HUES48 (cell line): ENCODE measurements around the gene PPFIBP2.

ENCODE experiments used
- H3K27ac ChIP-seq: one replicate; pipeline ENCODE4 v1.7.0; 2013; ENCODE audit warnings: low read depth, low read length, inconsistent platforms
- H3K27me3 ChIP-seq: 2 replicates; pipeline ENCODE4 v1.6.1; 2013; ENCODE audit warnings: mild to moderate bottlenecking, low read length; ENCODE audit not compliant: control insufficient read depth, insufficient read depth
- H3K36me3 ChIP-seq: 2 replicates; pipeline ENCODE4 v1.6.1; 2013; ENCODE audit warnings: low read length; ENCODE audit not compliant: control insufficient read depth, insufficient read depth
- H3K4me1 ChIP-seq: 2 replicates; pipeline ENCODE4 v1.6.1; 2013; ENCODE audit warnings: mild to moderate bottlenecking, low read length; ENCODE audit not compliant: control insufficient read depth, insufficient read depth
- H3K4me3 ChIP-seq: 2 replicates; pipeline ENCODE4 v1.5.1; 2013; ENCODE audit warnings: mild to moderate bottlenecking, low read depth, low read length
- H3K9ac ChIP-seq: 2 replicates; pipeline ENCODE4 v1.6.1; 2013; ENCODE audit warnings: mild to moderate bottlenecking, low read depth, low read length, moderate library complexity
- H3K9me3 ChIP-seq: 2 replicates; pipeline ENCODE4 v1.6.1; 2013; ENCODE audit warnings: low read length; ENCODE audit not compliant: control insufficient read depth, insufficient read depth

The PPFIBP2 gene

GRCh38 chr11:7499081-7499480 is 14.7 kb upstream of the PPFIBP2 start:
- Histone ChIP-seq H3K9ac (no peak overlapping the region), H3K36me3 (no peaks in the 10 kb centered on the region), H3K27me3 (no peaks in the 10 kb centered on the region), H3K4me1 (peaks cover 9% of the 10 kb centered on the region), H3K27ac (peak overlapping the region; percentile 2), H3K9me3 (no peaks in the 10 kb centered on the region), H3K4me3 (no peak overlapping the region)

DNA sequence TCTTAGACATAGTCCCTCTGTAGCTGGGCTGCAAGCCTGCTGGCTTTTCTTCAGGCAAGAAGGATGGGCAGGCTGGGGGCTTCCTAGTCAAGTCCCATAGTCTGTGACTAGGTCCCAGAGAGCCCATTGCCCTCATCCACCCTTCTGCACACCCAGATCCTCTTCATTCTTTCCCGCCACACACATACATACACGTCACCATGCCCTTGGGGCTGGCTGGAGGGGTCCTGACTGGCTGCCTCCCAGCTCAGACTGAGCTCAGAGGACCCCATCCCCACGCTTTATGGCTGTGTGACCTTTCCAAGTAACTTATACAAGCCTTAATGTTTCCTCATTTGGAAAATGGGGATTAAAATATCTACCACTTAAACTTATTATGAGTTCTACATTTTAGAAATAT is 13.5 kb upstream of the PPFIBP2 start:
- H3K27ac ChIP-seq = no peak overlapping the region
- no peak overlapping the region for H3K4me3 ChIP-seq
- no peaks in the 10 kb centered on the region for H3K36me3 ChIP-seq
- H3K9me3 ChIP-seq = no peaks in the 10 kb centered on the region
- H3K9ac ChIP-seq = no peak overlapping the region
- no peaks in the 10 kb centered on the region for H3K27me3 ChIP-seq
- peaks cover 9% of the 10 kb centered on the region for H3K4me1 ChIP-seq

DNA sequence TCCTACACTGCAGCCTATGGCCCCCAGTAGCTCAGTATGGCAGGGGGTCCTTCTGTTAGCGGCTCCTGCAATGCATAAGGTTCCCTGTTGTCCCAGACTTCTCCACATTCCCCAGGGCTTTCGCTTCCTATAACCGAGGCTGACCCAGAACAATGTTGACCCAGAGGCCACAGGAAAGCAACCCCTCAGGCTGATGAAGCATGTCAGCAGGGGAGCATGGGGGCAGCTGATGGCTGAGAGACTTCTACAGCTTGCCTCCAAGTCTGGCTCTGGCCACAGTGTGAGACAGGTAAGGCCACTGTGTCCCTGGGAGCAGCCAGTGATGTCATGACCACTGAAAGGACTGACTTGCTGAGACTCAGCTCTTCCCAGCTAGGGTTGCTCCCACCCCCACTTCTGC is 12.5 kb upstream of the PPFIBP2 start:
- Histone ChIP-seq H3K36me3 (no peaks in the 10 kb centered on the region), H3K9ac (no peak overlapping the region)

DNA sequence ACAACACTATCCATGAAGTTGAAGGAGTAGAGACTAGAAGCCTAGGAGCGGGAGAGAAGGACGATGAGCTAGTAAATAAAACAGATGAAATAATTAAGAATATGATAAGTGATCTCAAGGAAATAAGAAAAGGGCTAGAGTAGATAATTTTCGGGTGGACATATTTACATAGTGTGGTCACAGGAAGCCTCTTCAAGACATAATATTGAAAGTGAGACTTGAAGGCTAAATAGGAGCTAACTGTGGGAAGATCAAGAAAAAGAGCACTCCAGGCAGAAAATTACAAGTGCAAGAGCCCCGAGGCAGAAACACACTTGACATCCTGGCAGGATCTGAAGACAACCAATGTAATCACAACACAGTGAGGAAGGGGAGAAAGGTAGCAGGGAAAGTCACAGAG is 11.9 kb upstream of the PPFIBP2 start:
- H3K4me1 ChIP-seq = peaks cover 9% of the 10 kb centered on the region
- H3K27me3 ChIP-seq = no peaks in the 10 kb centered on the region
- no peak overlapping the region for H3K27ac ChIP-seq
- H3K36me3 ChIP-seq = no peaks in the 10 kb centered on the region
- H3K4me3 ChIP-seq = no peak overlapping the region
- no peaks in the 10 kb centered on the region for H3K9me3 ChIP-seq
- no peak overlapping the region for H3K9ac ChIP-seq

More for the DNA sequence above, 12.5 kb upstream of the PPFIBP2 start:
- H3K9me3 ChIP-seq = no peaks in the 10 kb centered on the region
- no peaks in the 10 kb centered on the region for H3K27me3 ChIP-seq
- H3K27ac ChIP-seq = no peak overlapping the region
- H3K4me3 ChIP-seq = no peak overlapping the region
- H3K4me1 ChIP-seq = peaks cover 9% of the 10 kb centered on the region

DNA sequence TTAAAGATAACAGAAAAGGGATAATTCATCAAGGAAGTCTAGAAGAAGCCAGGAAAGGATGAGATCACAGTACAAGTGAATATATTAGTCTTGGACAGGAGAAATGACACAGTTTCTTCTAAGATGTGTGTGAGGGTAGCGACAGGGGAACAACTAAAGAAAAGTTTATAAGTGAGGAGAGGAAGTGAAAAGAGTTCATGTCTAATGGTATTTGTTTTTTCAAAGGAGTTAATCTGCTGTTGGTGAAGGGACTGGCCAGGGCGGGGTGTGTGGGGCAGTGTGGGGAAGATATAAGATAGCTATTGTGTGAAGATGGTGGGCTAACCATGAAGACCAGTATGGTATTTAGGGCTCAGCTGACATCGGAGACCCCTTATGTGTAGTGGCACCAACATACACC is 7.6 kb upstream of the PPFIBP2 start:
- H3K9ac ChIP-seq = no peak overlapping the region
- no peak overlapping the region for H3K27ac ChIP-seq
- H3K9me3 ChIP-seq = no peaks in the 10 kb centered on the region
- H3K27me3 ChIP-seq = no peaks in the 10 kb centered on the region
- H3K4me3 ChIP-seq = no peak overlapping the region
- H3K4me1 ChIP-seq = no peaks in the 10 kb centered on the region; the same call in 1 of the 2 replicates
- no peaks in the 10 kb centered on the region for H3K36me3 ChIP-seq

DNA sequence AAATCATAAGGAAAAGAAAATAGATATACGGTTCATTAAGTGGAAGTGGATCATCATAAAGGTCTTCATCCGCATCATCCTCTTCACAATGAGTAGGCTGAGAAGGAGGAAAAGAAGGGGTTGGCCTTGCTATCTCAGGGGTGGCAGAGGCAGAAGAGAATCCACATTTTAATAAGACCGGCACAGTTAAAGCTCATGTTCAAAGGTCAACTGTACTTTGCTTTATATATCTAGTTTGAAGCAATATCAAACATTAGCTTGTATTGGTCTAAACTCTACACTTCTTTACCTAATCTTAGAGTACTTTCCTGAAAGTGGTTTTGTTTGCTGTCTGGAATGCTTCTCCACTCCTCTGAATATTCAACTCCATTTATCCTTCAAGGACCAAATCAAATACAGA is 5.7 kb upstream of the PPFIBP2 start:
- Histone ChIP-seq H3K9ac (no peak overlapping the region), H3K4me3 (no peak overlapping the region), H3K9me3 (no peaks in the 10 kb centered on the region), H3K27me3 (no peaks in the 10 kb centered on the region), H3K36me3 (no peaks in the 10 kb centered on the region), H3K4me1 (peaks cover 9% of the 10 kb centered on the region), H3K27ac (no peak overlapping the region)

DNA sequence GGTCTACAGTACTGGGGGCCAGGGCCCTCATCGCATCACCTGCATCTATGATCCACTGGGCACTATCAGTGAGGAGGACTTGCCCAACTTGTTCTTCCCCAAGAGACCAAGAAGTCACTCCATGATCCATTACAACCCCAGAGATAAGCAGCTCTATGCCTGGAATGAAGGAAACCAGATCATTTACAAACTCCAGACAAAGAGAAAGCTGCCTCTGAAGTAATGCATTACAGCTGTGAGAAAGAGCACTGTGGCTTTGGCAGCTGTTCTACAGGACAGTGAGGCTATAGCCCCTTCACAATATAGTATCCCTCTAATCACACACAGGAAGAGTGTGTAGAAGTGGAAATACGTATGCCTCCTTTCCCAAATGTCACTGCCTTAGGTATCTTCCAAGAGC is 3.8 kb upstream of the PPFIBP2 start:
- Histone ChIP-seq H3K27me3 (peaks cover 10% of the 10 kb centered on the region), H3K4me3 (no peak overlapping the region)

GRCh38 chr11:7511401-7511800 is 2.4 kb upstream of the PPFIBP2 start:
- H3K9ac ChIP-seq = no peak overlapping the region

More for the DNA sequence above, 3.8 kb upstream of the PPFIBP2 start:
- H3K9me3 ChIP-seq = no peaks in the 10 kb centered on the region
- peaks cover 9% of the 10 kb centered on the region for H3K4me1 ChIP-seq
- H3K36me3 ChIP-seq = no peaks in the 10 kb centered on the region
- no peak overlapping the region for H3K27ac ChIP-seq
- no peak overlapping the region for H3K9ac ChIP-seq

DNA sequence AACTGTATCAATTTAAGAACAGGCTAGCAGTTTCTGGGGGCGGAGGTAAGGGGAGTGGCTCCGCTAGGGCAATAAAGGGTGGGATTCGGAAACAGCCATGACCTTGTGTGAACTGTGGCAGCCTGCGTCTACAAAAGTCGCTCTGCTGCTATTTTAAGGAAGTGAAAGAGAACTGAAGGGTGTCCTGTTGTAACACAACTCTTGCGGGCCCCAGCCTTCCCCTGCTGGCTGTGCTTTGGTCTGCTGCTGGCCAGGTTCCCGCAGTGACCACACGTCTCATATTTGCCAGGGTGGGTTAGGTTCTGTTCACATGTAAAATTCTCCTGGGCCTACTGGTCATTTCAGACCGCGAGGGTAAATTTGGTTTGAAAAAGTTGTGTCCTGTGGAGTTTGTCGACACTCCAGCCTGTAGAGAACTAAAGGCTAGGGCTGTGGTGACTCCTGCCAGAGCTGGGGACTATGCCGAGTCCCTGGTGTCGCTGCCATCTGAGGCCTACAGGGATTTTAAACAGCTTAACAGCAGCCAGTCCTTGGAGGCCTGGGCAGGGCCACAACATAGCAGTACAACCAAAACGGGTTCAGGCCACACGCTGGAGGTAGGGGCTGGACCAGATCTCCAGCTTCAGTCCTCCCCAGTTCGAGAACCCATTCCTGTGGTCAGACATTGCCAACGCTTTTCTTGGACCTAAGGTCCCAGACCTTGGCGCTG is 1.1 kb upstream of the PPFIBP2 start:
- Histone ChIP-seq H3K9me3 (no peaks in the 10 kb centered on the region), H3K9ac (no peak overlapping the region), H3K4me3 (peak overlapping the region; percentile 80), H3K36me3 (no peaks in the 10 kb centered on the region), H3K27ac (no peak overlapping the region), H3K4me1 (peaks cover 16% of the 10 kb centered on the region), H3K27me3 (peaks cover 22% of the 10 kb centered on the region)

More at GRCh38 chr11:7511401-7511800, 2.4 kb upstream of the PPFIBP2 start:
- Histone ChIP-seq H3K36me3 (no peaks in the 10 kb centered on the region), H3K9me3 (no peaks in the 10 kb centered on the region), H3K27me3 (peaks cover 22% of the 10 kb centered on the region), H3K27ac (no peak overlapping the region), H3K4me1 (peaks cover 16% of the 10 kb centered on the region), H3K4me3 (no peak overlapping the region)

DNA sequence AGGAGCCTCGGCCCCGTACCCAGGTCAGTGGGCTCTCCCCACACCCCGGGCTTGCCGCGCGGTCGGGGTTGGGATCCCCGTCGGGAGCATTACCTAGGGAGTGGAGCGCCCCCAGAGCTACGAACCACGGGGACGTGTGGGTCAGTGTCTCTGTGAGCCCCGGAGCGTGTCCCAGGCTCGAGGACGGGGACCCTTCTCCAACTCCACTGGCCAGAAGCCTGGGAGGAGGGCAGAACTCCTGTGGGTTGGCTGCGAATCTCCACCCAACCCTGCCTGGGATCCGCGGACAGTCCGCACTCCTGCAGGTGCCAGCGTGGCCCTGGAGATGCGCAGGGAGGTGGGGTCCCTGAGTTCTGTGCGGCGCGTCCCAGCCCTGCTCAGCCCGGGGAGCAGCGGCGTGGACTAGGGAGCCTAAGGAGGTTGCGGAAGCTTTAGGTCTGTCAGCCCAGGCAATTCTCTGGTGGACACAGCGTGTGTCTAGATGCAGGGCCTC is 346 bp downstream of the PPFIBP2 start:
- Histone ChIP-seq H3K9ac (no peak overlapping the region), H3K9me3 (no peaks in the 10 kb centered on the region), H3K27ac (no peak overlapping the region), H3K4me3 (peak overlapping the region; percentile 80), H3K36me3 (no peaks in the 10 kb centered on the region), H3K4me1 (peaks cover 16% of the 10 kb centered on the region), H3K27me3 (peaks cover 22% of the 10 kb centered on the region)

GRCh38 chr11:7515447-7515886 is 1.7 kb downstream of the PPFIBP2 start:
- Histone ChIP-seq H3K27ac (no peak overlapping the region), H3K36me3 (no peaks in the 10 kb centered on the region), H3K9me3 (no peaks in the 10 kb centered on the region), H3K9ac (no peak overlapping the region), H3K4me1 (peaks cover 16% of the 10 kb centered on the region), H3K27me3 (peaks cover 22% of the 10 kb centered on the region), H3K4me3 (no peak overlapping the region)
